ENCODE measurements around the gene COX19.

The COX19 gene

GRCh38 chr7:920351-921070, 54.8 kb downstream of the COX19 start:
- H3K4me3 ChIP-seq (replicated peaks; ENCODE audit: low read depth, low read length): no peak overlapping the region
- TF ChIP-seq CTCF (IDR thresholded peaks at IDR 0.05; ENCODE audit: low read depth, low read length, missing control alignments): no peak
- DNase-seq (ENCODE audit: extremely low read depth, low read depth): no peak

GRCh38 chr7:919924-920341, 55.4 kb downstream of the COX19 start:
- H3K4me3 ChIP-seq (replicated peaks; ENCODE audit: low read depth, low read length): no peak overlapping the region
- TF ChIP-seq CTCF (IDR thresholded peaks at IDR 0.05; ENCODE audit: low read depth, low read length, missing control alignments): no peak
- no peak for DNase-seq (ENCODE audit: extremely low read depth, low read depth)

GRCh38 chr7:919114-919442, 56.3 kb downstream of the COX19 start:
- no peak overlapping the region for H3K4me3 ChIP-seq (replicated peaks; ENCODE audit: low read depth, low read length)
- no peak for TF ChIP-seq CTCF (IDR thresholded peaks at IDR 0.05; ENCODE audit: low read depth, low read length, missing control alignments)
- no peak for DNase-seq (ENCODE audit: extremely low read depth, low read depth)

- no peak for TF ChIP-seq CTCF (IDR thresholded peaks at IDR 0.05; ENCODE audit: low read depth, low read length, missing control alignments)
- DNase-seq (ENCODE audit: extremely low read depth, low read depth): no peak
- no peak overlapping the region for H3K4me3 ChIP-seq (replicated peaks; ENCODE audit: low read depth, low read length)
Measured at GRCh38 chr7:918441-919113, 56.8 kb downstream of the COX19 start.

GRCh38 chr7:918118-918425, 57.3 kb downstream of the COX19 start:
- no peak overlapping the region for H3K4me3 ChIP-seq (replicated peaks; ENCODE audit: low read depth, low read length)
- TF ChIP-seq CTCF (IDR thresholded peaks at IDR 0.05; ENCODE audit: low read depth, low read length, missing control alignments): no peak
- DNase-seq (ENCODE audit: extremely low read depth, low read depth): no peak

- DNase-seq (ENCODE audit: extremely low read depth, low read depth): no peak
- no peak for TF ChIP-seq CTCF (IDR thresholded peaks at IDR 0.05; ENCODE audit: low read depth, low read length, missing control alignments)
- H3K4me3 ChIP-seq (replicated peaks; ENCODE audit: low read depth, low read length): no peak overlapping the region
Measured at GRCh38 chr7:917255-918117, 57.9 kb downstream of the COX19 start.

Data from HFF-Myc (cell line).